Hematopoietic multipotent progenitor cell treated with erythropoietin and hydrocortisone succinate and interleukin-3 and kit ligand, for 15 days (in vitro differentiated cells): ENCODE results near the gene CCDC85C.
"Not testable (repeated sequence)": the region's sequence is repeated elsewhere in the genome, so short reads cannot be mapped to it uniquely, and the experiment has no call there.

ENCODE experiments used
- DNase-seq: peaks from one replicate; pipeline ENCODE4 v3.0.0-alpha.2; 2015; ENCODE audit warnings: low spot score

The CCDC85C gene

DNA sequence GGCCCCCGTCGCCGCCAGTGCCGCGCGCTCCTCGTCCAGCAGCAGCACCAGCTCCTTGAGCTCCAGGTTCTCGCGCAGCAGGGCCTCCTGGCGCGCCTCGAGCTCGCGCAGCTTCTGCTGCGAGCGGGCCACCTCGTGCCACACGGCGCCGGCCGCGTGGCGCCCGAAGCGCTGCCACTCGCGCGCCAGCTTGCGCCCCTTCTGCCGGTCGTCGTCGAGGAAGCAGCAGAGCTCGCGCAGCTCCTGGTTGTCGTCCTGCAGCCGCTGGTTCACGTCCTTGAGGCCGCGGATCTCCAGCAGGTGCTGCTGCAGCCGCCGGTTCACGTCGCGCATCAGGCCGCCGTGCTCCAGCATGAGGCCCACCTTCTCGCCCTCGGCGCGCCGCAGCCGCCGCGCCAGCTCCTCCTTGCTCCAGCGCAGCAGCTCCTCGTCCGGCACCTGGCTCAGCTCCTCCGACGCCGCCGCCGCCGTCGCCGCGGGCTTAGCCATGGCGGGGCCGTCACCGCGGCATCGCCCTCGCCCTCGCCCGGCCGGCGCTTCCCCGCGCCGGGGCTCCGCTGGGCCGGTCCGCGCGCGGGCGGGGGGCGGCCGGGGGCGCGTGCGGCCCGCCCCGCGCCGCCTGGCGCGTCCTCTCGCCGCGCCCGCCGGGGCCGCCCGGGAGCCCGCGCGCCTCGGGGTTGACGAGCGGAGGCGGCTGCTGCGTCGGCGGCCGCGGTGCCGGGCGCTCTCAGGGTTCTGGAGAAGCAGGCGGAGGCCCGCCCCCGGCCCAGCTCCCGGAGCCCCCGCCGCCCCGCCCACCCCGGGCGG, at the start of gene CCDC85C:
CCDC85C (minus strand) TSS at position 737 of the 807 bp plus-strand sequence; CDS start at position 489, 248 bp downstream.
- DNase-seq: no peak

DNA sequence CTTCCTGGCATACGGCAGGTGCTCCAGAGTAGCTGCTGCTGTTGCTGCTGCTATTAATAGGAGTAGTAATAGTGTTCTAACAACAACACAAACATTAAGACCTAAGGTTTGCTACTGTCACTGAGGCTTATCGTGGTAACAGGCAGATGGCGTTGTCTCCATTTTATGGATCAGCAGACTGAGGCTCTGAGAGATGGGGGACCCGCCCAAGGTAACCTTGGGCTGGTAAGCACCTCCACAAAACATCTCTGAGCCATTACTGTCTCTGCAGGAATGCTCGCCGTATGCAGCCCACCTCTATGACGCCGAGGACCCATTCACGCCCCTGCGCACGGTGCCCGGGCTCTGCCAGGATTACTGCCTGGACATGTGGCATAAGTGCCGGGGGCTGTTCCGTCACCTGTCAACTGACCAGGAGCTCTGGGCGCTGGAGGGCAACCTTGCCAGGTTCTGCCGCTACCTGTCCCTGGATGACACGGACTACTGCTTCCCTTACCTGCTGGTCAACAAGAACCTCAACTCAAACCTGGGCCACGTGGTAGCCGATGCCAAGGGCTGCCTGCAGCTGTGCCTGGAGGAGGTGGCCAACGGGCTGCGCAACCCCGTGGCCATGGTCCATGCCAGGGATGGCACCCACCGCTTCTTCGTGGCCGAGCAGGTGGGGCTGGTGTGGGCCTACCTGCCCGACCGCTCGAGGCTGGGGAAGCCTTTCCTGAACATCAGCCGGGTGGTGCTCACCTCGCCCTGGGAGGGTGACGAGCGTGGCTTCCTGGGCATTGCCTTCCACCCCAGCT, 48.1 kb upstream of the CCDC85C start:
- DNase-seq: no peak

- DNase-seq: no peak
Measured at GRCh38 chr14:99650189-99650588, 46.2 kb upstream of the CCDC85C start.

- no peak for DNase-seq
Measured at GRCh38 chr14:99649643-99650042, 45.6 kb upstream of the CCDC85C start.

DNA sequence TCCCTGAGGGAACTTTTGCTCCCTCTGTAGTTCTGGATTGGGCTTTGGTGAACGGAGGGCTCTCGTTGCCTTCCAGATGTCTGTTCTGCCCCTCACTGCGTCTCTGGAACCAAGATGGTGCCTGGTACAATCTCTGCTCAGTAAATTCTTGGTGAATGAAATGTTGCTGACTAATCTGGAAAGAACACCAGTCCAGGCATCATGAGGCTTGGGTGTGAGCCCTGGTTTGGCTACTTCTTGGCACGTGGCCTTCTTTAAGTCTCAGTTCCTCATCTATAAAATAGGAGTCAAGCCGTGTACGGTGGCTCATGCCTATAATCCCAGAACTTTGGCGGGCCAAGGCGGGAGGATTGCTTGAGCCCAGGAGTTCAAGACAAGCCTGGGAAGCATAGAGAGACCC, 45.2 kb upstream of the CCDC85C start:
- DNase-seq: no peak

GRCh38 chr14:99648027-99648784, 44.2 kb upstream of the CCDC85C start:
- no peak for DNase-seq

- no peak for DNase-seq
Measured at GRCh38 chr14:99647411-99647810, 43.4 kb upstream of the CCDC85C start.

- DNase-seq: no peak
Measured at GRCh38 chr14:99645545-99646505, 41.8 kb upstream of the CCDC85C start.

- DNase-seq: no peak
Measured at GRCh38 chr14:99644723-99645544, 40.9 kb upstream of the CCDC85C start, which contains the start of gene HHIPL1. HHIPL1 (plus strand) TSS chr14:99645129; CDS start chr14:99645208, 79 bp downstream.

DNA sequence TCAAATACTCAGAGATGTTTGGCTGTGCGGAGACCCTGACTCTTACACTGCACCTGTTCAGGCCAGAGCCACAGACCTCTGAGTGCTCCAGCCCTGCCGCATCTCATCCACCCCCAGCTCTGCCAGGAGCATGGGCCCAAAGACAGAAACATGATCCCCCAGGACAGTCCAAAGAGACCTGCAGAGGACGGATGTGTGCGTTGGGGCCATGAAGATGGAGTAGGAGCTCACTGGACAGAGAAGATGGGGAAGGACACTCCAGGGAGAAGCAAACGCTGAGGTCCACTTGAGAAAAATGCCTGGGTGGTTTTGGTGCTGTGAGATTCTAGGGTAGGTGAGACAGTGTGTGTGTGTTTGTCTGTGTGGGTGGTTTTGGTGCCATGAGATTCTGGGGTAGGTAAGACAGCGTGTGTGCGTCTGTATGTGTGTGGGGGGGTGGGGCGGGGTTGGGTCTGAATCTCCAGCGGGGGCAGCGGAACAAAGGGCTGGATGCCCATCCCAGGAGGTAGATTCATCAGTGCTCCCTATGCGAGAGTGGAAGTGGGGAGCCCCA, 40.1 kb upstream of the CCDC85C start:
- no peak for DNase-seq

- no peak for DNase-seq
Measured at GRCh38 chr14:99643343-99643742, 39.3 kb upstream of the CCDC85C start.

DNA sequence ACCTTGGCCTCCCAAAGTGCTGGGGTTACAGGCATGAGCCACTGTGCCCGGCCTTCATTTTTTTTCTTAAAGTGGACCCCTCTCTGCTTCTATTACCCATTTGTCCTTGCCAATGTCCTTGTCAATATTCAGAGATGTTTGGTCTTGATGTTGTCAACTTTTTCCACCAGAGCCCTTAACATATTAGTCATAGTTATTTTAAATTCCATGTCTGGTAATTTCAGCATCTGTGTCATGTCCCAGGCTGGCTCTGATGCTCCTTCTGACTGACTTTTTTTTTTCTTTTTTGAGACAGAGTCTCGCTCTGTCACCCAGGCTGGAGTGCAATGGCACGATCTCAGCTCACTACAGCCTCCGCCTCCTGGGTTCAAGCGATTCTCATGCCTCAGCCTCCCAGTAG, 38.8 kb upstream of the CCDC85C start:
- not testable (repeated sequence) for DNase-seq

DNA sequence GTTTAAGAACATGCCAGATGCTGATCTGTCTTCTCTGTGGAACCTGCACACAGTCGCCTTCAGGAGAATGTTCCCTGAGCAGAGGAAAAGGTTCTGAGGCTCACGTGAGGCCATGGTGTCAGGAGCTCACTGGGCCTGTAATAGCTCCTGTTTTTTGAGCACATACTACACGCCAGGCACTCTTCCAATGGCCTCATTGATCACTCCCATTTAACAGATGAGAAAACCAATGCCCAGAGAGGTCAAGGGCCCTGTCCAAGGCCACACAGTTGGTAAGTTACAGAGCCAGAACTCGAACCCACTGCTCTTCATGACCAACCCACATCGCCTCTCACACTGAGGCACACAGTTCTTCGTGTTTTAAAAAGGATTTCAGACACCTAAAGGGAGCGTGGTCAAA, 33.6 kb upstream of the CCDC85C start:
- DNase-seq: no peak

DNA sequence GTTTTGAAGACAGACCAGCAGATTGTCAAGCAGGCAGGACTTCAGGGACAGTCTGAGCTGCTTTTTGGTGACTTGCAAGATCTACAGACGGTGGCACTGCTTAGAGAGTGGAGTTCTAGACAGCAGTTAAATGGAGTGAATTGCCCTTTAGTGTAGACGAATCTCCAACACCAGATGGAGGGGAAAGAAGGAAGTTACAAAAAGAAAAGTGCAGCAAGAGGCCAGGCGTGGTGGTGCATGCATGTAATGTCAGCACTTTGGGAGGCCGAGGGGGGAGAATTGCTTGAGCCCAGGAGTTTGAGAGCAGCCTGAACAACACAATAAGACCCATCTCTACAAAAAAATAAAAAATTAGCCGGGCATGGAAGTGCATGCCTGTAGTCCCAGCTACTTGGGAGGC, 32.5 kb upstream of the CCDC85C start:
- DNase-seq: no peak

- DNase-seq: no peak
Measured at GRCh38 chr14:99635116-99635515, 31.1 kb upstream of the CCDC85C start.

- DNase-seq: no peak
Measured at GRCh38 chr14:99634443-99634842, 30.4 kb upstream of the CCDC85C start.

GRCh38 chr14:99633918-99634317, 29.9 kb upstream of the CCDC85C start:
- DNase-seq: no peak

DNA sequence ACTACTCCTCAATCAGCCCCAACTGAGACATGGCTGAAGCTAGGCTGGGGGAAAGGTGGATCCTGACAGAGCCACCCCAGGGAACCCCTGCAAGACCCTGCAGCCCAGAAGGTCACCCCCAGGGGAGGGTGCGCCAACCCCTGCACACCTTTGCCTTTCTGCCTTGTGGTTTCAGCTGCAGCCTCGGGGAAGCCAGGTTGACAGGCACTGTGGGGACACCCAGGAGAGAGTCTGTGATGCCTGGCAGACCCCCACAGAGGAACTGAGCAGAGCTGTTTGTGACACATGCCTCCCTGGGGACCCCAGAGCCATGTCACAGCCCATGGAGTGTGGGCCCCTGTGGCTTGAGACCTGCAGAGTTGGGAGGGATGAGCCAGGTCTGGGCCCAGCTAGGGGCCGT, 29.1 kb upstream of the CCDC85C start:
- no peak for DNase-seq

DNA sequence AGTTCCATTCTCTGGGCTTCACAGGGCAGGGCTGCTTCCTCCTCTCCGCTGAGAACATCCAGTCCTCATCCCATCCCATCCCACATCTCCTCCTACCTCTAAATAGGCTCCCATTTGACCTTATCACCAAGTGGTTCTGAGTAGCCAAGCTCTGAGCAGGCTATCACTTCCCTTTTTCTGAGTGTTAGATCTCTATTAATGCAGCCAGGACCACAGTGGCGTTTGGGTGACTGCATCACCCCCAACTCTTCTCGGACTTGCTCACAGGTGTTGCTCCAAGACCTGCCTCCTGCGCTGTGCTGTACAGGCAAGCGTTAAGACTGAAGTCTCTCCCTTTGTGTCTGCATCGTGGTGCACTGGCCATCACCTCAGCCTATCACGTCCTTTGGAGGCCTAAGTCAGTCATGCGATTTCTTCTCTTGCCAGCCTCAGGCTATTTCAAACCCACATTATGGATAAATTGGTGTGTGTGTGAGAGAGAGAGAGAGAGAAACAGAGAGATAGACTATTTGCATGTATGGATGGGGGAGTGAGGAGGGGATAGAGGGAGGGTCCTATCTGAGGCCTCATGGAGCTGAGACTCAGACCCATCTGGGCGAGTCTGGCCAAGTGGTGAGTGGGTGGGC, 28.5 kb upstream of the CCDC85C start:
- no peak for DNase-seq

GRCh38 chr14:99630202-99630601, 26.2 kb upstream of the CCDC85C start:
- no peak for DNase-seq
